Measurements from ENCODE around the gene SDF2.
"Not testable (repeated sequence)": the region's sequence is repeated elsewhere in the genome, so short reads cannot be mapped to it uniquely, and the experiment has no call there.

The SDF2 gene

DNA sequence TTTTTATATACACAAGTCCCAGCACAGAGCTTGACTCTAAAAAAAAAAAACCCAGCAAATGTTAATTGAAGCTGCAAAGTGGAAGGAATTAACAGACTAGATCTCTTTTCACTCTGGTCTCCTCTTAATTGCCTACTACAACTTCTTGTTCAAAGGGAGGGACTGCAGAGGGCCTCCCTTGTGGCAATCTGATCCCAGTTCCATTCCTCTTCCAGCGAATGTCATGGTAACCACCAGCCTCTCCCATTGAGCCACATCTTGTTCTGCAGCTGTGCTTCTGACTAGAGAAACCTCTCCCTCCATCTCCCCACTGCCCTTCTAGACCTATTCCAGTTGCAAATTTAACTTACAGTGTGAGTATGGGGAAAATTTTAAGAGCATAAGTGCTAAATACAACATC lies 6.2 kb upstream of the SDF2 start:
- DNase-seq (ENCODE audit: low spot score), result no peak
- TF ChIP-seq, protein P1, sequence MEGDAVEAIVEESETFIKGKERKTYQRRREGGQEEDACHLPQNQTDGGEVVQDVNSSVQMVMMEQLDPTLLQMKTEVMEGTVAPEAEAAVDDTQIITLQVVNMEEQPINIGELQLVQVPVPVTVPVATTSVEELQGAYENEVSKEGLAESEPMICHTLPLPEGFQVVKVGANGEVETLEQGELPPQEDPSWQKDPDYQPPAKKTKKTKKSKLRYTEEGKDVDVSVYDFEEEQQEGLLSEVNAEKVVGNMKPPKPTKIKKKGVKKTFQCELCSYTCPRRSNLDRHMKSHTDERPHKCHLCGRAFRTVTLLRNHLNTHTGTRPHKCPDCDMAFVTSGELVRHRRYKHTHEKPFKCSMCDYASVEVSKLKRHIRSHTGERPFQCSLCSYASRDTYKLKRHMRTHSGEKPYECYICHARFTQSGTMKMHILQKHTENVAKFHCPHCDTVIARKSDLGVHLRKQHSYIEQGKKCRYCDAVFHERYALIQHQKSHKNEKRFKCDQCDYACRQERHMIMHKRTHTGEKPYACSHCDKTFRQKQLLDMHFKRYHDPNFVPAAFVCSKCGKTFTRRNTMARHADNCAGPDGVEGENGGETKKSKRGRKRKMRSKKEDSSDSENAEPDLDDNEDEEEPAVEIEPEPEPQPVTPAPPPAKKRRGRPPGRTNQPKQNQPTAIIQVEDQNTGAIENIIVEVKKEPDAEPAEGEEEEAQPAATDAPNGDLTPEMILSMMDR (IDR thresholded peaks at IDR 0.05; ENCODE audit: extremely low read depth, insufficient read depth, missing control alignments), result no peak
- in situ Hi-C loops (cut with MboI; ENCODE audit: low pct_unique_long_range_greater_than_20kb, low sequenced_read_pairs, unreplicated experiment), result no loop called here

DNA sequence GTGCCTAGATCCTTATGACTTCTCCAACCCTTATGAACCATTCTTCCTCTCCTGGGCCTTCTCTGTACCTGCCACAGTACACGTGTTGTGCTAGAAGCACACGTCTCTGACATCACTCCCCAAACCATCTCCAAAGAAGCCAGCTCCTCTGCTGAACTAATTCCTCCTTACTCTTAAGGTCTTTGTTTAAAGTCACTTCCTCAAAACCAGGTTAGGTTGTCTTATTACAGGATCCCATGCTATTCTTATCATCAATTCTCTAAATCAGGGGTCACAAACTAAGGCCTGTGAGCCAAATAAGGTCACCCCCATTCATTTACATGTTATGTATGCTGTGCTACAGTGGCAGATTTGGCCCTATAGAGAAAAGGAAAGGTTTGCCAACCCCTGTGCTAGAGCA lies 4.3 kb upstream of the SDF2 start:
- TF ChIP-seq, protein P1 (IDR thresholded peaks at IDR 0.05; ENCODE audit: extremely low read depth, insufficient read depth, missing control alignments), result no peak
- in situ Hi-C loops (cut with MboI; ENCODE audit: low pct_unique_long_range_greater_than_20kb, low sequenced_read_pairs, unreplicated experiment), result no loop called here
- no peak for DNase-seq (ENCODE audit: low spot score)

DNA sequence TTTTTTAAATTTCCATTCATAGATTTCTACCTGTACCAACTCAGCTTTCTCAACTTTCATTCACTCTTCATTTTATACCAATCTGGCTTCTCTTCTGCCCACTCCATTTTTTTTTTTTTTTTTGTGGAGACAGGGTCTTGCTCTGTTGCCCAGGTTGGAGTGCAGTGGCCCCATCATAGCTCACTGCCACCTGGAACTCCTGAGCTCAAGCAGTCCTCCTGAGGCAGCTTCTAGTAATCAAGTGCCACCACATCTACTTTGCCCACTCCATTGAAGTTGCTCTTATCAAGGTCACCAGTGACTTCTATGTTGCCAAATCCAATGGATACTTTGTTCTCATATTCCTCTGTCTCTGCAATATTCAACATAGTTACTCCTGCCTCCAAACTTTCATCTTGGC lies 2.0 kb upstream of the SDF2 start:
- TF ChIP-seq, protein P1 (IDR thresholded peaks at IDR 0.05; ENCODE audit: extremely low read depth, insufficient read depth, missing control alignments), result no peak
- DNase-seq (ENCODE audit: low spot score), result no peak
- in situ Hi-C loops (cut with MboI; ENCODE audit: low pct_unique_long_range_greater_than_20kb, low sequenced_read_pairs, unreplicated experiment), result no loop called here

DNA sequence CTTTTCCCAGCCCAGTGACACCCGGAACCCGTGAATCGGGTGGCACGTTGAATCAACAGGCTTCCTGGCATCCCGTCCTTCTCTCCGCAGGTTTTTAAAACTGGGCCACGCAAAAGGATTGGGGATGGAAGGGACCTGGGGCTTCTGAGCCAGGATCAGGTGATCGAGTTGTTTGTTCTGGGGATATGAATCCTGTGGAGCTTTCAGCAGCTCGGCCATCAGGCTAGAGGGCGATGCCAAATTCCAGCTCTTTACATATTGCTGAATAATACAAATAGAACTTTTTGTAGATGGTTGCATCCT lies 772 bp upstream of the SDF2 start:
- TF ChIP-seq, protein P1 (IDR thresholded peaks at IDR 0.05; ENCODE audit: extremely low read depth, insufficient read depth, missing control alignments), result no peak
- in situ Hi-C loops (cut with MboI; ENCODE audit: low pct_unique_long_range_greater_than_20kb, low sequenced_read_pairs, unreplicated experiment), result no loop called here
- DNase-seq (ENCODE audit: low spot score), result no peak

DNA sequence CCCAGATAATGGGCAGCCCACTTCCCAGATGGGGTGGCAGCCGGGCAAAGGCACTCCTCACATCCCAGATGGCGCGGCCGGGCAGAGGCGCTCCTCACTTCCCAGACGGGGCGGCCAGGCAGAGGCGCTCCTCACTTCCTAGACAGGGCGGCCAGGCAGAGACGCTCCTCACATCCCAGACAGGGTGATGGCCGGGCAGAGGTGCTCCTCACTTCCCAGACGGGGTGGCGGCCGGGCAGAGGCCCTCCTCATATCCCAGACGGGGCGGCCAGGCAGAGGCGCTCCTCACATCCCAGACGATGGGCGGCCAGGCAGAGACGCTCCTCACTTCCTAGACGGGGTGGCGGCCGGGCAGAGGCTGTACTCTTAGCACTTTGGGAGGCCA lies 2.2 kb downstream of the SDF2 start:
- DNase-seq (ENCODE audit: low spot score); in situ Hi-C loops (cut with MboI; ENCODE audit: low pct_unique_long_range_greater_than_20kb, low sequenced_read_pairs, unreplicated experiment): not testable (repeated sequence)

DNA sequence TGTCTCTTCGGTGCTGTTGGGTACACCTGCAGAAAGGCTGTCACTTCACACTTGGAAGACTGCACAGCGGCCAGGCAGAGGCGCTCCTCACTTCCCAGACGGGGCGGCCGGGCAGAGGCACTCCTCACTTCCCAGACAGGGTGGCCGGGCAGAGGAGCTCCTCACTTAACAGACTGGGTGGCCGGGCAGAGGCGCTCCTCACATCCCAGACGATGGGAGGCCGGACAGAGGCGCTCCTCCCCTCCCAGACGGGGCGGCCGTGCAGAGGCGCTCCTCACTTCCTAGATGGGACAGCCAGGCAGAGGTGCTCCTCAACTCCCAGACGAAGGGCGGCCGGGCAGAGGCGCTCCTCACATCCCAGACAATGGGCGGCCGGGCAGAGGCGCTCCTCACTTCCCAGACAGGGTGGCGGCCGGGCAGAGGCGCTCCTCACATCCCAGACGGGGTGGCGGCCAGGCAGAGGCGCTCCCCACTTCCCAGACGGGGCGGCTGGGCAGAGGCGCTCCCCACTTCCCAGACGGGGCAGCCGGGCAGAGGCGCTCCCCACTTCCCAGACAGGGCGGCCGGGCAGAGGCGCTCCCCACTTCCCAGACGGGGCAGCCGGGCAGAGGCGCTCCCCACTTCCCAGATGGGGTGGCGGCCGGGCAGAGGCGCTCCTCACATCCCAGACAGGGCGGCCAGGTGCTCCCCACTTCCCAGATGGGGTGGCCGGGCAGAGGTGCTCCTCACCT lies 2.8 kb downstream of the SDF2 start:
- in situ Hi-C loops (cut with MboI; ENCODE audit: low pct_unique_long_range_greater_than_20kb, low sequenced_read_pairs, unreplicated experiment), result not testable (repeated sequence)

DNA sequence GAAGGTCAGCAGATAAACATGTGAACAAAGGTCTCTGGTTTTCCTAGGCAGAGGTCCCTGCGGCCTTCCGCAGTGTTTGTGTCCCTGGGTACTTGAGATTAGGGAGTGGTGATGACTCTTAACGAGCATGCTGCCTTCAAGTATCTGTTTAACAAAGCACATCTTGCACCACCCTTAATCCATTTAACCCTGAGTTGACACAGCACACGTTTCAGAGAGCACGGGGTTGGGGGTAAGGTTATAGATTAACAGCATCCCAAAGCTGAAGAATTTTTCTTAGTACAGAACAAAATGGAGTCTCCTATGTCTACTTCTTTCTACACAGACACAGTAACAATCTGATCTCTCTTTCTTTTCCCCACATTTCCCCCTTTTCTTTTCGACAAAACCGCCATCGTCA lies 3.4 kb downstream of the SDF2 start:
- DNase-seq (ENCODE audit: low spot score); in situ Hi-C loops (cut with MboI; ENCODE audit: low pct_unique_long_range_greater_than_20kb, low sequenced_read_pairs, unreplicated experiment): not testable (repeated sequence)

More for the DNA sequence above, 2.8 kb downstream of the SDF2 start:
- DNase-seq (ENCODE audit: low spot score), result not testable (repeated sequence)

DNA sequence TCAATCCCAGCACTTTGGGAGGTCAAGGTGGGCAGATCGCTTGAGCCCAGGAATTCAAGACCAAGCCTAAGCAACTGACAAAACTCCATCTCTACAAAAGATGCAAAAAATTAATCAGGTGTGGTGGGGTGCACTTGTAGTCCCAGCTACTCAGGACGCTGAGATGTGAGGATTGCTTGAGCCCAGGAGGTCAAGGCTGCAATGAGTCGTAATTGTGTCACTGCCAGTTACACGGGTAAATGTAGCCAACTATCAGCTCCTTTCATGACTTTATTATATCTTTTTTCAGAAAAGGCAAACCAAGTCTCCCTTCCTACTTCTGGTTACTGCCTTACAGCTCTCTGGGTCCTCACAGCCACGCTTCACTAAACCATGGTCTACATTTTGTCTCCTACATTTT lies 4.0 kb downstream of the SDF2 start:
- DNase-seq (ENCODE audit: low spot score), result no peak
- in situ Hi-C loops (cut with MboI; ENCODE audit: low pct_unique_long_range_greater_than_20kb, low sequenced_read_pairs, unreplicated experiment), result no loop called here
- TF ChIP-seq, protein P1 (IDR thresholded peaks at IDR 0.05; ENCODE audit: extremely low read depth, insufficient read depth, missing control alignments), result no peak

All from GM13977 (cell line).